IMR-90 (cell line): ENCODE measurements around the gene KCNIP1. TPM values are rescaled to one million over a fixed set of nuclear protein-coding genes. Genes with fewer than 3 reads are reported as not detected.

Experiments used
- ATAC-seq: fragments of 200-7000 bp; cut with Tn5 transposase; 2 replicates; pipeline ENCODE4 v1.9.1; 2020; ENCODE audit warnings: low read depth, mild to moderate bottlenecking, moderate library complexity
- BruUV-seq: library from RNA; stranded (reverse); fragments of 400-500 nt; replicated peaks from 2 replicates; lab custom pipeline; 2021; lab: Mats Ljungman, UMichigan
- CTCF ChIA-PET: fragments of 300-600 bp; formaldehyde crosslinking; extraction: SDS; loops from one replicate; lab custom pipeline; 2021; ENCODE audit warnings: antibody characterized with exemption; lab: Yijun Ruan, JAX
- POLR2A ChIA-PET: fragments of 300-600 bp; sonication (Branson Sonifier 250); formaldehyde crosslinking; loops from one replicate; lab custom pipeline; 2022; ENCODE audit warnings: antibody characterized with exemption; ENCODE audit not compliant: unreplicated experiment; lab: Charles Lee
- DNase-seq: peaks from one replicate; pipeline ENCODE4 v3.0.0; 2013
- H2AFZ ChIP-seq: replicated peaks from 2 replicates; pipeline ENCODE3; 2013; ENCODE audit warnings: low read length, mild to moderate bottlenecking; ENCODE audit not compliant: poor library complexity
- H2AK5ac ChIP-seq: 2 replicates; pipeline ENCODE4 v1.6.1; 2013; ENCODE audit warnings: low read depth, low read length, inconsistent platforms
- H2AK9ac ChIP-seq: replicated peaks from 2 replicates; pipeline ENCODE3; 2013; ENCODE audit warnings: mild to moderate bottlenecking, low read depth, low read length, moderate library complexity; ENCODE audit not compliant: poor library complexity
- H2BK120ac ChIP-seq: 2 replicates; pipeline ENCODE4 v1.6.1; 2013; ENCODE audit warnings: low read depth, low read length, inconsistent platforms
- H2BK15ac ChIP-seq: 3 replicates; pipeline ENCODE4 v1.6.1; 2013; ENCODE audit warnings: low read depth, low read length, inconsistent platforms
- H2BK20ac ChIP-seq: 2 replicates; pipeline ENCODE4 v1.6.1; 2013; ENCODE audit warnings: low read depth, mild to moderate bottlenecking, inconsistent platforms, low read length, moderate library complexity
- H2BK5ac ChIP-seq: 2 replicates; pipeline ENCODE4 v1.6.1; 2013; ENCODE audit warnings: mild to moderate bottlenecking, low read depth, low read length, inconsistent platforms; ENCODE audit not compliant: poor library complexity, severe bottlenecking
- H3K14ac ChIP-seq: replicated peaks from 2 replicates; pipeline ENCODE4 v1.6.1; 2013; ENCODE audit warnings: low read depth, low read length, inconsistent platforms
- H3K18ac ChIP-seq: 2 replicates; pipeline ENCODE4 v1.6.1; 2013; ENCODE audit warnings: low read depth, low read length, control low read depth
- H3K23ac ChIP-seq: 2 replicates; pipeline ENCODE4 v1.6.1; 2013; ENCODE audit warnings: low read depth, low read length, inconsistent platforms
- H3K27ac ChIP-seq: 2 replicates; pipeline ENCODE4 v1.5.1; 2013; ENCODE audit warnings: mild to moderate bottlenecking, control low read depth, low read length; ENCODE audit not compliant: insufficient read depth
- H3K27me3 ChIP-seq: 2 replicates; pipeline ENCODE4 v1.6.1; 2013; ENCODE audit warnings: low read length; ENCODE audit not compliant: control insufficient read depth, insufficient read depth
- H3K36me3 ChIP-seq: 2 replicates; pipeline ENCODE4 v1.6.1; 2013; ENCODE audit warnings: low read length, mixed read lengths; ENCODE audit not compliant: control insufficient read depth, insufficient read depth
- H3K4ac ChIP-seq: 2 replicates; pipeline ENCODE4 v1.6.1; 2013; ENCODE audit warnings: low read depth, low read length, inconsistent platforms
- H3K4me1 ChIP-seq: 2 replicates; pipeline ENCODE4 v1.6.1; 2013; ENCODE audit warnings: low read length, mixed read lengths; ENCODE audit not compliant: control insufficient read depth, insufficient read depth
- H3K4me2 ChIP-seq: 2 replicates; pipeline ENCODE4 v1.6.1; 2013; ENCODE audit warnings: low read depth, mild to moderate bottlenecking, control low read depth, low read length, moderate library complexity
- H3K4me3 ChIP-seq: 2 replicates; pipeline ENCODE4 v1.5.1; 2013; ENCODE audit warnings: low read depth, mild to moderate bottlenecking, control low read depth, low read length, moderate library complexity; ENCODE audit not compliant: insufficient read depth
- H3K56ac ChIP-seq: 2 replicates; pipeline ENCODE4 v1.6.1; 2013; ENCODE audit warnings: low read length, inconsistent platforms; ENCODE audit not compliant: insufficient read depth; ENCODE audit errors: extremely low read depth
- H3K79me1 ChIP-seq, 2 experiments: 2 replicates each; pipeline ENCODE4 v1.6.1; 2013; ENCODE audit warnings: low read length in 2 of 2, inconsistent platforms in 1 of 2, low read depth in 1 of 2
- H3K9ac ChIP-seq: 2 replicates; pipeline ENCODE4 v1.6.1; 2013; ENCODE audit warnings: low read depth, low read length, control low read depth
- H3K9me1 ChIP-seq: 2 replicates; pipeline ENCODE4 v1.6.1; 2013; ENCODE audit warnings: low read length, inconsistent platforms; ENCODE audit not compliant: insufficient read depth
- H3K9me3 ChIP-seq: 2 replicates; pipeline ENCODE4 v1.6.1; 2013; ENCODE audit warnings: low read length; ENCODE audit not compliant: control insufficient read depth, insufficient read depth
- H4K20me1 ChIP-seq: 2 replicates; pipeline ENCODE4 v1.6.1; 2013; ENCODE audit warnings: low read length, inconsistent platforms; ENCODE audit not compliant: insufficient read depth
- H4K5ac ChIP-seq: 2 replicates; pipeline ENCODE4 v1.6.1; 2013; ENCODE audit warnings: mild to moderate bottlenecking, low read depth, low read length, control low read depth
- H4K8ac ChIP-seq, 2 experiments: 2 replicates each; pipeline ENCODE4 v1.6.1; 2013; ENCODE audit warnings: low read depth in 2 of 2, low read length in 2 of 2, control low read depth in 1 of 2, inconsistent platforms in 1 of 2
- H4K91ac ChIP-seq: 2 replicates; pipeline ENCODE4 v1.6.1; 2013; ENCODE audit warnings: low read depth, low read length, inconsistent platforms; ENCODE audit not compliant: insufficient read depth
- BHLHE40 ChIP-seq: fragments of 150-350 bp; IDR thresholded peaks from 2 replicates; pipeline ENCODE4 v1.6.1; 2016; ENCODE audit warnings: mild to moderate bottlenecking, low read depth, low read length
- CEBPB ChIP-seq: IDR thresholded peaks from 2 replicates; pipeline ENCODE4 v1.6.1; 2012; ENCODE audit warnings: low read depth, low read length, improper control_type of control experiment
- MAFK ChIP-seq: IDR thresholded peaks from 2 replicates; pipeline ENCODE4 v1.6.1; 2012; ENCODE audit warnings: low read depth, low read length, improper control_type of control experiment
- MAZ ChIP-seq: IDR thresholded peaks from 2 replicates; pipeline ENCODE4 v1.6.1; 2012; ENCODE audit warnings: low read depth, mild to moderate bottlenecking, low read length, improper control_type of control experiment, moderate library complexity, borderline replicate concordance
- MXI1 ChIP-seq: IDR thresholded peaks from 2 replicates; pipeline ENCODE4 v1.6.1; 2012; ENCODE audit warnings: low read depth, mild to moderate bottlenecking, low read length, moderate library complexity, borderline replicate concordance
- POLR2A ChIP-seq: IDR thresholded peaks from 2 replicates; pipeline ENCODE4 v1.6.1; 2012; ENCODE audit warnings: mild to moderate bottlenecking, low read depth, low read length
- RAD21 ChIP-seq: IDR thresholded peaks from 2 replicates; pipeline ENCODE4 v1.6.1; 2012; ENCODE audit warnings: low read length, improper control_type of control experiment
- RCOR1 ChIP-seq: IDR thresholded peaks from 2 replicates; pipeline ENCODE4 v1.6.1; 2012; ENCODE audit warnings: mild to moderate bottlenecking, low read length, improper control_type of control experiment; ENCODE audit not compliant: insufficient replicate concordance
- RFX5 ChIP-seq: IDR thresholded peaks from 2 replicates; pipeline ENCODE4 v1.8.0; 2012; ENCODE audit warnings: low read depth, mild to moderate bottlenecking, low read length, moderate library complexity
- SMC3 ChIP-seq: fragments of 150-350 bp; IDR thresholded peaks from 2 replicates; pipeline ENCODE4 v1.6.1; 2016; ENCODE audit warnings: low read depth, mild to moderate bottlenecking, antibody characterized with exemption, low read length, moderate library complexity
- WGBS, 2 experiments: methylation state at CpG; one replicate each; pipeline versions ENCODE4 v1.1.5 to v1.1.7; 2013; ENCODE audit warnings: missing lambda C conversion rate in 2 of 2; ENCODE audit not compliant: insufficient read length in 1 of 2; ENCODE audit errors: extremely low coverage in 2 of 2; 5-methylcytosine and 5-hydroxymethylcytosine counted together
- dilution Hi-C: fragments of 300-500 bp; cut with HindIII; formaldehyde crosslinking; loops from one replicate; pipeline ENCODE4 v1.14.3; 2018; ENCODE audit warnings: low sequenced_read_pairs; ENCODE audit not compliant: unreplicated experiment
- in situ Hi-C: fragments of 300-500 bp; cut with MboI; formaldehyde crosslinking; loops from 3 replicates; pipeline ENCODE4 v1.14.3; 2019; ENCODE audit warnings: low sequenced_read_pairs, inconsistent platforms, mixed read lengths
- intact Hi-C: fragments of 100-400 bp; cut with micrococcal nuclease; formaldehyde crosslinking; loops from 2 replicates; pipeline ENCODE4 v1.10.0; 2022
- polyA plus RNA-seq, 3 experiments: library from polyadenylated mRNA; depleted of rRNA; stranded (reverse); fragments of >200 nt; gene quantifications; 2 replicates each; pipeline ENCODE4 v1.2.3, GENCODE V29; 2012; ENCODE audit warnings: low replicate concordance in 1 of 3
- total RNA-seq: library from RNA; depleted of rRNA; stranded (reverse); fragments of >200 nt; gene quantifications from 2 replicates; pipeline ENCODE4 v1.2.3, GENCODE V29; 2012
- TF ChIP-seq, protein P1 (sequence below): conservative IDR thresholded peaks from 2 replicates; pipeline ENCODE4 v1.5.1; 2012; ENCODE audit warnings: mild to moderate bottlenecking, low read depth, low read length, improper control_type of control experiment
- TF ChIP-seq, protein P2 (sequence below): fragments of 150-350 bp; IDR thresholded peaks from 2 replicates; pipeline ENCODE4 v1.6.1; 2016; ENCODE audit warnings: low read depth, mild to moderate bottlenecking, low read length, moderate library complexity, borderline replicate concordance
- TF ChIP-seq, protein P3 (sequence below): fragments of 150-350 bp; IDR thresholded peaks from 2 replicates; pipeline ENCODE4 v1.6.1; 2017; ENCODE audit warnings: mild to moderate bottlenecking, antibody characterized with exemption, low read length, low read depth

KCNIP1 gene
- total and polyA plus RNA-seq, 2 of the 4 experiments (the other 2 are of a cell fraction) = not detected

DNA sequence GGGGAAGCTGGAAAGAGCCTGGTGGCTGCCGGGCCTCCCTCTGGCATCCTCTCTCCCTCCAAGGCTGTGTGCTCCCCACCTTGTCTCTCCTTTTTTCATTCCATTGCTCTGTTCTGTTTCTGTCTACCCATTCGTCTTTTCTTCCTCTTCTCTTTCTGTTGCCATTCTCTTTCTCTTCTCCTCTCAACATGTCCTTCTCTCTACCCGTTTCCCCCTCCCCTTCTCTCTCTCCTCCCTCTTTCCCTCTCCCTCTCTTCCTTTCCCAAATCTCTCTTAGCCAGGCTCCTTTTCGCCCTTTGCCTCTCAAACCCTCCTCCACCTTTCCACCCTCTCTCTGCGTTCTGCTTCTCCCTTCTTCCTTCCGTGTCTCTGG, 19.4 kb upstream of the KCNIP1 start:
- Histone ChIP-seq H3K23ac (no peak overlapping the region), H3K56ac (no peak overlapping the region), H3K4me1 (no peaks in the 10 kb centered on the region), H2BK15ac (no peak overlapping the region), H4K20me1 (no peaks in the 10 kb centered on the region), H3K4me2 (no peak overlapping the region), H4K91ac (no peak overlapping the region), H4K8ac (no peak overlapping the region), H3K9ac (no peak overlapping the region), H3K4ac (no peak overlapping the region), H2BK5ac (no peak overlapping the region), H2AK9ac (no peak overlapping the region), H2BK120ac (no peak overlapping the region), H2BK20ac (no peak overlapping the region), H3K14ac (no peak overlapping the region), H3K9me3 (no peaks in the 10 kb centered on the region), H3K4me3 (no peak overlapping the region), H4K5ac (no peak overlapping the region), H2AFZ (peak overlapping the region; percentile 17), H3K18ac (no peak overlapping the region), H3K36me3 (no peaks in the 10 kb centered on the region), H3K27ac (no peak overlapping the region), H2AK5ac (no peak overlapping the region), H3K9me1 (no peaks in the 10 kb centered on the region), H3K79me1 (no peaks in the 10 kb centered on the region), H3K27me3 (no peaks in the 10 kb centered on the region)
- ChIA-PET CTCF (no interaction called here), POLR2A (no interaction called here)
- TF ChIP-seq MAFK = no peak
- TF ChIP-seq RAD21 = no peak
- no peak for TF ChIP-seq MXI1
- TF ChIP-seq RFX5 = no peak
- TF ChIP-seq MAZ = no peak
- TF ChIP-seq, protein P1, sequence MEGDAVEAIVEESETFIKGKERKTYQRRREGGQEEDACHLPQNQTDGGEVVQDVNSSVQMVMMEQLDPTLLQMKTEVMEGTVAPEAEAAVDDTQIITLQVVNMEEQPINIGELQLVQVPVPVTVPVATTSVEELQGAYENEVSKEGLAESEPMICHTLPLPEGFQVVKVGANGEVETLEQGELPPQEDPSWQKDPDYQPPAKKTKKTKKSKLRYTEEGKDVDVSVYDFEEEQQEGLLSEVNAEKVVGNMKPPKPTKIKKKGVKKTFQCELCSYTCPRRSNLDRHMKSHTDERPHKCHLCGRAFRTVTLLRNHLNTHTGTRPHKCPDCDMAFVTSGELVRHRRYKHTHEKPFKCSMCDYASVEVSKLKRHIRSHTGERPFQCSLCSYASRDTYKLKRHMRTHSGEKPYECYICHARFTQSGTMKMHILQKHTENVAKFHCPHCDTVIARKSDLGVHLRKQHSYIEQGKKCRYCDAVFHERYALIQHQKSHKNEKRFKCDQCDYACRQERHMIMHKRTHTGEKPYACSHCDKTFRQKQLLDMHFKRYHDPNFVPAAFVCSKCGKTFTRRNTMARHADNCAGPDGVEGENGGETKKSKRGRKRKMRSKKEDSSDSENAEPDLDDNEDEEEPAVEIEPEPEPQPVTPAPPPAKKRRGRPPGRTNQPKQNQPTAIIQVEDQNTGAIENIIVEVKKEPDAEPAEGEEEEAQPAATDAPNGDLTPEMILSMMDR = no peak
- TF ChIP-seq RCOR1 = no peak
- TF ChIP-seq, protein P2, sequence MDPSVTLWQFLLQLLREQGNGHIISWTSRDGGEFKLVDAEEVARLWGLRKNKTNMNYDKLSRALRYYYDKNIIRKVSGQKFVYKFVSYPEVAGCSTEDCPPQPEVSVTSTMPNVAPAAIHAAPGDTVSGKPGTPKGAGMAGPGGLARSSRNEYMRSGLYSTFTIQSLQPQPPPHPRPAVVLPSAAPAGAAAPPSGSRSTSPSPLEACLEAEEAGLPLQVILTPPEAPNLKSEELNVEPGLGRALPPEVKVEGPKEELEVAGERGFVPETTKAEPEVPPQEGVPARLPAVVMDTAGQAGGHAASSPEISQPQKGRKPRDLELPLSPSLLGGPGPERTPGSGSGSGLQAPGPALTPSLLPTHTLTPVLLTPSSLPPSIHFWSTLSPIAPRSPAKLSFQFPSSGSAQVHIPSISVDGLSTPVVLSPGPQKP = no peak
- no peak for TF ChIP-seq SMC3
- TF ChIP-seq, protein P3, sequence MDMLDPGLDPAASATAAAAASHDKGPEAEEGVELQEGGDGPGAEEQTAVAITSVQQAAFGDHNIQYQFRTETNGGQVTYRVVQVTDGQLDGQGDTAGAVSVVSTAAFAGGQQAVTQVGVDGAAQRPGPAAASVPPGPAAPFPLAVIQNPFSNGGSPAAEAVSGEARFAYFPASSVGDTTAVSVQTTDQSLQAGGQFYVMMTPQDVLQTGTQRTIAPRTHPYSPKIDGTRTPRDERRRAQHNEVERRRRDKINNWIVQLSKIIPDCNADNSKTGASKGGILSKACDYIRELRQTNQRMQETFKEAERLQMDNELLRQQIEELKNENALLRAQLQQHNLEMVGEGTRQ = no peak
- TF ChIP-seq BHLHE40 = no peak
- no peak for TF ChIP-seq POLR2A
- no peak for TF ChIP-seq CEBPB
- WGBS, 2 experiments = 80% methylated on average over 3 of the region's 6 CpGs; no CpG with 5 or more reads in 1 of the 2 experiments
- intact Hi-C loops = no loop called here
- ATAC-seq (no peak), DNase-seq (no peak)
- dilution Hi-C loops = no loop called here
- no TSS peak for BruUV-seq
- in situ Hi-C loops = no loop called here
